Natural killer cell (primary cell): ENCODE measurements around the gene NUP205. TPM values are rescaled to one million over a fixed set of nuclear protein-coding genes. Genes with fewer than 3 reads are reported as not detected.
"Not testable (repeated sequence)": the region's sequence is repeated elsewhere in the genome, so short reads cannot be mapped to it uniquely, and the experiment has no call there.

Source experiments
- ATAC-seq, 3 donors: fragments of 150-1000 bp in 2 of 3; fragments of 200-7000 bp in 1 of 3; cut with Tn5 transposase; 1 replicate in 1 of 3; 2 replicates in 2 of 3; pipeline ENCODE4 v1.10.0; 2021; ENCODE audit warnings: mild to moderate bottlenecking in 2 of 3, moderate library complexity in 2 of 3
- DNase-seq, 2 donors: peaks; one replicate each; pipeline versions ENCODE4 v3.0.0 to v3.0.0-alpha.2; 2013 to 2021; ENCODE audit warnings: mixed read lengths in 1 of 2
- H3K27ac ChIP-seq: one replicate; pipeline ENCODE4 v1.5.1; 2013; ENCODE audit warnings: mild to moderate bottlenecking, low read length
- H3K27me3 ChIP-seq: one replicate; pipeline ENCODE4 v1.6.1; 2013; ENCODE audit warnings: low read length; ENCODE audit not compliant: control insufficient read depth, insufficient read depth
- H3K36me3 ChIP-seq: one replicate; pipeline ENCODE4 v1.6.1; 2013; ENCODE audit warnings: low read length; ENCODE audit not compliant: control insufficient read depth, insufficient read depth
- H3K4me1 ChIP-seq: one replicate; pipeline ENCODE4 v1.6.1; 2013; ENCODE audit warnings: low read length; ENCODE audit not compliant: control insufficient read depth, insufficient read depth
- H3K4me3 ChIP-seq: one replicate; pipeline ENCODE4 v1.5.1; 2013; ENCODE audit warnings: low read length
- H3K9me3 ChIP-seq: one replicate; pipeline ENCODE4 v1.6.1; 2013; ENCODE audit warnings: low read length; ENCODE audit not compliant: control insufficient read depth, insufficient read depth
- H3K27ac Mint-ChIP-seq, 2 donors: one replicate each; pipeline ENCODE4 v1.8.0; 2022; ENCODE audit warnings: mild to moderate bottlenecking in 2 of 2, mixed read lengths in 2 of 2, moderate library complexity in 1 of 2
- H3K27me3 Mint-ChIP-seq, 2 donors: one replicate each; pipeline ENCODE4 v1.8.0; 2022; ENCODE audit warnings: low read depth in 2 of 2, mixed read lengths in 2 of 2
- H3K36me3 Mint-ChIP-seq: one replicate; pipeline ENCODE4 v1.8.0; 2022; ENCODE audit warnings: mixed read lengths
- H3K4me1 Mint-ChIP-seq, 2 donors: one replicate each; pipeline ENCODE4 v1.8.0; 2022; ENCODE audit warnings: mixed read lengths in 2 of 2
- H3K4me3 Mint-ChIP-seq: one replicate; pipeline ENCODE4 v1.8.0; 2022; ENCODE audit warnings: mild to moderate bottlenecking, moderate library complexity, mixed read lengths
- H3K9me3 Mint-ChIP-seq, 2 donors: one replicate each; pipeline ENCODE4 v1.8.0; 2022; ENCODE audit warnings: mixed read lengths in 2 of 2
- WGBS: methylation state at CpG from one replicate; pipeline ENCODE4 v1.1.7; 2013; ENCODE audit warnings: missing lambda C conversion rate; ENCODE audit not compliant: insufficient coverage; 5-methylcytosine and 5-hydroxymethylcytosine counted together
- intact Hi-C: fragments of 100-400 bp; cut with micrococcal nuclease; formaldehyde crosslinking; loops from one replicate; pipeline ENCODE4 v1.14.2; 2022
- total RNA-seq, 4 donors: library from RNA; stranded (reverse); fragments of 120-200 nt in 1 of 4; gene quantifications; one replicate each; pipeline versions ENCODE4 v1.2.3 to v1.2.4, GENCODE V29; 2013 to 2022
- TF ChIP-seq, protein P1 (sequence below): fragments of 200-600 bp; IDR thresholded peaks from one replicate; pipeline ENCODE4 v1.8.0; 2022; ENCODE audit warnings: antibody characterized with exemption

NUP205 gene
- total RNA-seq, 3 donors from 2014 or later (not counting 1 experiment from before 2014, with no cell fraction given) = 45.6 to 55.1 (median 53.7) TPM

DNA sequence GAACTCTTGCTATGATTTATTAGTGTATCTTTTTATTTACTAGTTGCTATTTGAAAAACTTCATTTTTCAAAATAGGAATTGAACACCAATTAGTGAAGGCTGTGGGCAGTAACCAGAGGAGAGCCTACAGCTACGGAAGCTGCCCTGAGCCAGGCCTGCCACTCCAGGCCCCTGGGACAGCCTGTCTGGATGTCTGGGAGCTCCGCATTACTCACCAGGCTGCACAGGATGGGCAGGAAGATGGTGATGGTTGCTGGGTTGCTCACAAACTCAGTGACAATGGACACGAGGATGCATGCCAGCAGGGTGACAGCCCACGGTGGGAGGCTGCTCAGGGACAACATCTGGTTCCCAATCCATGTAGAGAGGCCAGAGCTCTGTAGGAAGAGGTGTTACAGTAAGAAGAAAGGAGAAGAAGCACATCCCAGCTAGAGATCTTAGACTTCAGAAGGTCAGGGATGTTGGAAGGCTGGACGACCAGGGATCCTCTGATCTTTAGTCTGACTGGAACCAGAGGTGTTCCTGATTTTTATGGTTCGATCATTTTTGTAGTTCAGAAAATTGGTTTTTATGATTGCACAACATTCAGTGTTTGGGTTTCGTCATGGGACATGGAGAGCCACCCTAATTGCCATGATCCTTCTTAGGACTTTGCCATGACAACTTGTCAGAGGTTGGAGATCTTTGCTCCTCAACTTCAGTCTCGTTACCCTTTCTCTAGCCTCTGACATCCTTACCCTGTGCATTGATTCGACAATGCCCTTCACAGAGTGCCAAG is 127.8 kb downstream of the NUP205 start:
- no peak overlapping the region for H3K27ac ChIP-seq
- H3K9me3 Mint-ChIP-seq = no peaks in the 10 kb centered on the region
- ATAC-seq = no peak
- no peaks in the 10 kb centered on the region for H3K27me3 Mint-ChIP-seq
- no peaks in the 10 kb centered on the region for H3K4me1 ChIP-seq
- no peak overlapping the region for H3K4me3 Mint-ChIP-seq
- H3K36me3 ChIP-seq = no peaks in the 10 kb centered on the region
- H3K27me3 ChIP-seq = no peaks in the 10 kb centered on the region
- no peak for DNase-seq
- H3K36me3 Mint-ChIP-seq = peaks cover 6% of the 10 kb centered on the region
- H3K27ac Mint-ChIP-seq = no peak overlapping the region
- H3K4me1 Mint-ChIP-seq = peaks cover 0 to 8% of the 10 kb centered on the region in 2 donors
- TF ChIP-seq, protein P1, sequence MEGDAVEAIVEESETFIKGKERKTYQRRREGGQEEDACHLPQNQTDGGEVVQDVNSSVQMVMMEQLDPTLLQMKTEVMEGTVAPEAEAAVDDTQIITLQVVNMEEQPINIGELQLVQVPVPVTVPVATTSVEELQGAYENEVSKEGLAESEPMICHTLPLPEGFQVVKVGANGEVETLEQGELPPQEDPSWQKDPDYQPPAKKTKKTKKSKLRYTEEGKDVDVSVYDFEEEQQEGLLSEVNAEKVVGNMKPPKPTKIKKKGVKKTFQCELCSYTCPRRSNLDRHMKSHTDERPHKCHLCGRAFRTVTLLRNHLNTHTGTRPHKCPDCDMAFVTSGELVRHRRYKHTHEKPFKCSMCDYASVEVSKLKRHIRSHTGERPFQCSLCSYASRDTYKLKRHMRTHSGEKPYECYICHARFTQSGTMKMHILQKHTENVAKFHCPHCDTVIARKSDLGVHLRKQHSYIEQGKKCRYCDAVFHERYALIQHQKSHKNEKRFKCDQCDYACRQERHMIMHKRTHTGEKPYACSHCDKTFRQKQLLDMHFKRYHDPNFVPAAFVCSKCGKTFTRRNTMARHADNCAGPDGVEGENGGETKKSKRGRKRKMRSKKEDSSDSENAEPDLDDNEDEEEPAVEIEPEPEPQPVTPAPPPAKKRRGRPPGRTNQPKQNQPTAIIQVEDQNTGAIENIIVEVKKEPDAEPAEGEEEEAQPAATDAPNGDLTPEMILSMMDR = no peak
- WGBS = 91% methylated on average over 9 of the region's 9 CpGs
- intact Hi-C loops = no loop called here
- no peak overlapping the region for H3K4me3 ChIP-seq
- H3K9me3 ChIP-seq = no peaks in the 10 kb centered on the region

DNA sequence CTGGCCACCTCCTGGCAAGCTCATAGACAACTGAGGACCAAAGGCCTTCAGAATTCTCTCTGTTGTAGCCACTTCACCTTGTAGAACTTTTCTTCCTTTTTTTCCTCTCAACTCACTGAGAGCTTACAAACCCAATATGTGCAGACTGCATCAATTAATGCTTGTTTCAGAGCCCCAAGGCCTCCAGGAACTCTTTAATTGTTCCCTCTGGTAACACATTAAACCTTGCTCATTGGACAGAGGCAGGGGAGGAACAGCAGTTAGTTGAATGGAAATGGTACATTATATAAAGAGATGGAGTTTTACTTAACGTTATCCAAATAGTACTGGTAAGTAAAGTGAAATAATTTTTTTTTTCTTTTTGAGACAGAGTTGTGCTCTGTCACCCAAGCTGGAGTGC is 129.7 kb downstream of the NUP205 start:
- no peak for DNase-seq
- ATAC-seq = no peak
- Mint-ChIP-seq H3K36me3 (peaks cover 6% of the 10 kb centered on the region), H3K4me3 (no peak overlapping the region), H3K4me1 (no peaks in the 10 kb centered on the region), H3K9me3 (no peaks in the 10 kb centered on the region), H3K27ac (no peak overlapping the region), H3K27me3 (no peaks in the 10 kb centered on the region)
- intact Hi-C loops = no loop called here
- no CpG with 5 or more reads among the region's 1 CpG for WGBS
- no peaks in the 10 kb centered on the region for H3K27me3 ChIP-seq
- TF ChIP-seq, protein P1 = no peak
- H3K4me3 ChIP-seq = no peak overlapping the region
- H3K9me3 ChIP-seq = no peaks in the 10 kb centered on the region
- no peaks in the 10 kb centered on the region for H3K4me1 ChIP-seq
- H3K36me3 ChIP-seq = no peaks in the 10 kb centered on the region
- H3K27ac ChIP-seq = no peak overlapping the region

DNA sequence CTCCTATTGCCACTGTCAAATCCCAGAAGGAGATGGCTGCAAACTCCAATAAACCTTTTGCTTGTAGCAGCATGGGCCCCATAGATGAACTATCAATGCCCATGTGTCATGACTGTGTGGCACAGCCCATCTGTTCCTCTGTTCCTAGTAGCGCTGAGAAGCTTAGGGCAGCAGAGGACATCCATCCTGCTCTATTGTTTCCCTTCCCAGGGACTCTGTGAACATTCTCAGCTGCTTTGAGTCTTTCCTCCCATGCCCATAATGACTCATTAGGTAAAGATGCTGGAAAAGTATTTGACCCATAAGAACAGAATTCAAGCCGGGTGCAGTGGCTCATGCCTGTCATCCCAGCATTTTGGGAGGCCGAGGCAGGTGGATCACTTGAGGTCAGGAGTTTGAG is 132.8 kb downstream of the NUP205 start:
- intact Hi-C loops = no loop called here
- H3K36me3 Mint-ChIP-seq = peaks cover 6% of the 10 kb centered on the region
- Histone ChIP-seq H3K27me3 (no peaks in the 10 kb centered on the region), H3K27ac (no peak overlapping the region), H3K4me1 (no peaks in the 10 kb centered on the region), H3K9me3 (no peaks in the 10 kb centered on the region), H3K4me3 (no peak overlapping the region), H3K36me3 (no peaks in the 10 kb centered on the region)
- H3K4me1 Mint-ChIP-seq = no peaks in the 10 kb centered on the region
- WGBS = 91% methylated on average over 3 of the region's 3 CpGs
- ATAC-seq (no peak), DNase-seq (no peak)
- no peaks in the 10 kb centered on the region for H3K9me3 Mint-ChIP-seq
- TF ChIP-seq, protein P1 = no peak
- no peak overlapping the region for H3K4me3 Mint-ChIP-seq
- no peaks in the 10 kb centered on the region for H3K27me3 Mint-ChIP-seq
- H3K27ac Mint-ChIP-seq = no peak overlapping the region

DNA sequence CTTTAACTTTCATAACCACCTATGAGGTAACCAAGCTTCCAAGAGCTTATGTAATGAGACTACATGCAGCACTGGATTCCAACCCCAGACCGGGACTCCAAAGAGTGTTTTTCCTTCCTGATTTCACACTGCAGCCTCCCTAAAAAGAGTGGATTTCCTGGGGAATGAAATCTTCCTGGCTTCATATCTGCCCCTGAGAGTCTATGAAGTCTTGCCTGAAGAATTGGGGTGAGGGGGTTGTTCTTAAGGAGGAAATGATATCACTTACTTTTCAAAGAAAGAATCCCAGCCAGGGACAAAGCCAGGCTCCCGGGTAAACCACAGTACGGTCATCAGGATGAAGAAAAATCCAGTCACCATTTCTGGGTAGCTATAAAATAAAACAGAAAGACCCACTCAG is 134.3 kb downstream of the NUP205 start:
- Histone ChIP-seq H3K9me3 (no peaks in the 10 kb centered on the region), H3K27me3 (no peaks in the 10 kb centered on the region), H3K4me1 (no peaks in the 10 kb centered on the region), H3K36me3 (no peaks in the 10 kb centered on the region), H3K4me3 (no peak overlapping the region), H3K27ac (no peak overlapping the region)
- TF ChIP-seq, protein P1 = no peak
- H3K4me1 Mint-ChIP-seq = no peaks in the 10 kb centered on the region
- no peak overlapping the region for H3K27ac Mint-ChIP-seq
- no peak overlapping the region for H3K4me3 Mint-ChIP-seq
- no peak for DNase-seq
- ATAC-seq = no peak
- intact Hi-C loops = no loop called here
- 85% methylated on average over 3 of the region's 3 CpGs for WGBS
- peaks cover 6% of the 10 kb centered on the region for H3K36me3 Mint-ChIP-seq
- H3K9me3 Mint-ChIP-seq = no peaks in the 10 kb centered on the region
- H3K27me3 Mint-ChIP-seq = no peaks in the 10 kb centered on the region

DNA sequence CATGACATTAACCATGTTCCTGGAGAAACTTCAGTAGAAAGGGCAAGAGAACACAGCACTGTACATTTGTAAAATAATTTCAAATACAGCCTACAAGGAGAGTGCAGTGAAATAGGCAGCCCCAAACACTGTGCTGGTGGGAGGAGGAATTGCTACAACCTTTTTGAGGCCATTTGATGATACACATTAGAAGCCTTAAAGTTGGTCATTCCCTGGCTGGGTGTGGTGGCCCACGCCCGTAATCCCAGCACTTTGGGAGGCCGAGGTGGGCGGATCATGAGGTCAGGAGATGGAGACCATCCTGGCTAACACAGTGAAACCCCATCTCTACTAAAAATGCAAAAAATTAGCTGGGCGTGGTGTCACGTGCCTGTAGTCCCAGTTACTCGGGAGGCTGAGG is 134.9 kb downstream of the NUP205 start:
- H3K9me3 ChIP-seq = not testable (repeated sequence)

More for the DNA sequence above, 134.9 kb downstream of the NUP205 start:
- H3K9me3 Mint-ChIP-seq, intact Hi-C loops, H3K4me1 Mint-ChIP-seq, DNase-seq, H3K27ac ChIP-seq, H3K27me3 ChIP-seq, H3K27me3 Mint-ChIP-seq, H3K36me3 Mint-ChIP-seq, H3K36me3 ChIP-seq, H3K27ac Mint-ChIP-seq, H3K4me1 ChIP-seq, ATAC-seq, H3K4me3 ChIP-seq, H3K4me3 Mint-ChIP-seq: not testable (repeated sequence)
- WGBS = 98% methylated on average over 7 of the region's 7 CpGs
